HG03342 (cell line): ENCODE results near the gene KATNAL2.
"Not testable (repeated sequence)": the region's sequence is repeated elsewhere in the genome, so short reads cannot be mapped to it uniquely, and the experiment has no call there.

ENCODE experiments used
- ATAC-seq: cut with Tn5 transposase; IDR thresholded peaks from one replicate; pipeline ENCODE4 v1.9.1; 2021; ENCODE audit warnings: mild to moderate bottlenecking, moderate library complexity; ENCODE audit not compliant: unreplicated experiment

The KATNAL2 gene

DNA sequence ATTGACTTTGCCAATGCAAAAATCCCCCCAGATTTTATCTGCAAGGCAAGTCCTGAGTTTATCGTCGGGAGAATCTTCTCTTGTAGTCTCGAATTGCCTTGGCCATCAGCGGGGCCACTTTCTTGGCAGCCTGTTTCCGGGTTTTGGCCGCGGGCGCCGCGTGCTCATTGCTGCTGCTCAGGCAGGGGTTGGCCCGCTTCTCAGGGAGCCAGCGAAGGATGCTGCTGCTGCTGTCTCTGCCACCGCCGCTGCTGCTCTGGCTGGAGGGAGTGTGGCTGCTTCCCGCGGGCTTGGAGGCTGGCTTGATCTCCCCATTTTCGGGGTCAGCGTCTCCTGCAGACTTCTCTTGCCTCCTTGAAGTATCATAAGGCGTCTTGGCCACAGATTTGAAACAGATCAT, 115.5 kb downstream of the KATNAL2 start:
- ATAC-seq, result no peak

DNA sequence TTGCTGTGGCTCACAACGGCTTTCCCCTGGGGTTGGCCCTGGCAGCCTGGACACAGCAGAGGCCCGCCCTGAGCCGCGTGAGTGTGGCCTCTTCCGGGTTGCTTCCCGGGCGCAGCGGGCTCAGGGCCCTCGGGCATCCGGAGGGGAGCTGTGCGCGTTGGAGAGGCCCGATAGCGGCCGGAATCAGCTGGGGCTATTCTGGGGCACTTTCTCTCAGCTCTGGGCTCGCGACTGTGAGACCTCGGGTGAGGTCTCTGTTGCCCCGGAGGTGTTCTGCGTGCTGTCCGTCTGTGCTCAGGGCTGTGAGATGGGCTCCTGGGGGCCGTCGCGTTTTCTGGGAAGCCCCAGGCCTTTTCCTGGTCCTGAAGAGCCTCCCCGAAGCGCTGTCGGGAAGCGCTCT, 117.2 kb downstream of the KATNAL2 start:
- not testable (repeated sequence) for ATAC-seq

DNA sequence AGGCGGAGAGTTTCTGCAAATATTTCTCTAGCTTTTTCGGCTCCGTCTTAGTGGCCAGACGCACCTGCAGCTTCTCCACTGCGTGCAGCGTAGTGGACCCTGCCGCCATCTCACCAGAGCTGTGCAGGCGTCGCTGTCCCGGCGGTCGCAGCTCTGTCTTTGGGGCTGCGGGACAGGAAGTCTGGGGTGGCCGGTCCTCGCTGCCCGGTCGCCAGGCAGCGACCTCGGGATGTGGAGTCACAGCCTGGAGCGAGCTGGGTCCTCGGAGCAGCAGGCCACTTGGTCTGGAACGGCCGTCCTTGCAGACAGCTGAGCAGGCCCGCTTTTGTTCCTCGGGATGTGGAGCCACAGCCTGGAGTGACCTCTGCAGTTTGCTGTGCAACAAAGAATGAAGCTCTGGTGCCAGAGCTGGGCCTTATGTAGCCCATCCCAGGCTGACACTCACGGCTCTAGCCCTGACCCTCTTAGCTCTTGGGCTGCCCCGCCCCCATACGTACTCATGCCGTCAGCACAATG, 117.8 kb downstream of the KATNAL2 start, which contains the start of gene ELOA2:
ELOA2 (minus strand) TSS at position 466 of the 516 bp plus-strand sequence; CDS start at position 109, 357 bp downstream.
- ATAC-seq, result no peak

DNA sequence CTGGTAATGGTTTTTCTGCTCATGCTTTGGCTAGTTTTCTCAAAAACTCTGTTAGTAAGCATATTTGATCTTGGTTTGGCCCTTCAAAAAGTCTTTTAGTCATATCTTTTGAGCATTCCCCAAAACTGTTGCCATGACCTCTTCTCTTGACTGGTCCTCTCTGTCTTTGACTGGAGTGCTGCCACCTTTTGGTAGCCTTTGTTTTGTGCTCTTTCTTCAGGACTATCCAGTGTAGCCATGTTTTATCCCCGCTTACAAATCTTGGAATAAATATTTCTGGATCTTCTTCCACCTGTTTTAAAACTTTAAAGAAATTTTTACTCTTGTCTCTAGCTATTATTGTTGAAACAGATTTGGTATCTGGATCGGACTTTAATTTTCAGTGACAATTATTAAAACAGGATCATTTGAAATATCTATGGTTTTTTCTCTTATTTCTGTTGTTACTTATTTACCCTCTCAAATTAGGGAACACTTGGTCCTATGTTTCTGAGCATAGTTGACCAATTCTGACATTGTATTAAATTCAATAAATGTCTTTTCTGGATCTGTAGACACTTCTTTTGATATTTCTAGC, 119.0 kb downstream of the KATNAL2 start:
- ATAC-seq, result no peak

DNA sequence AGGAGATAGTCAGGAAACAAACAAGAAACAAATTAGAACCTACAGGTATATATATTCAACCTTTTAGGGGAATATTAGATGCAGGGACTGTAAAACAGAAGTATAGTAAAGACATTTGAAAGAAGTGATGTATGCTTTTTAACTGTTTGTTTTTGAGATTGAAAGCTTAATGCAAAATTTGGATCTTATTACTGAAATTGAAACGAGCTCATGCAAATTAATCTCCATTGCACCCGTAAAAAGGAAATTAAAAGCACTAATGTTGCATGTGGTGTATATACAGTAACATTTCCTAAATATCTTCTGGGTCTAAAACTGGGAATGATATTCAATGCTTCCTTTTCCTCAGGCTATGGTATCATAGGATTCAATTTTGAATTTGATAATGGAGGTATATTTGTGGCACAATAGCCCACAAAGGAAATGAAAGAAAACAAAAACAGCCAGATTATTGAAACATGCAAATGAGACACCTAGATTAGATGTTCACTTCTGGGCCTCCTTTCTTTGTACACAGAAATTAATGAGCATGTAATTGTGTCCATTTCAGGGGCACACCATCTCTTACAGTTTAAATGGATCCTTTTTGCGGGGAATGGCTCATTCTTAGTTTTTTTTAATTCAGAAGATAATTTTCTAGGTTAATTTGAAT, 119.7 kb downstream of the KATNAL2 start:
- no peak for ATAC-seq

DNA sequence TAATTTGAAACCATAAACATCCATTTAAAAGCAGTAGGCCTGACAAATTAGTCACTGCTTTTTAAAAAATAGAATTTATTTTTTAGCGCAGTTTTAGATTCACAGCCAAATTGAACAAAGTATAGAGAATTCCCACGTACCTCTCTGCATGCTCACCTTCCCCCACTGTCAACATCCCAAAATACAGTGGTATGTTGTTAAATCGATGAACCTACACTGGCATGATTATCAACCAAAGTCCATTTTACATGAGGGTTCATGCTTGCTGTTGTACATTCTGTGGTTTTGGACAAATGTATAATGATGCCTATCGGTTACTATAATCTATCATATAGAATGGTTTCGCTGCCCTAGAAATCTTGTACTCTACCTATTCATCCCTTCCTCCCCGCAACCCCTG, 123.6 kb downstream of the KATNAL2 start:
- no peak for ATAC-seq

DNA sequence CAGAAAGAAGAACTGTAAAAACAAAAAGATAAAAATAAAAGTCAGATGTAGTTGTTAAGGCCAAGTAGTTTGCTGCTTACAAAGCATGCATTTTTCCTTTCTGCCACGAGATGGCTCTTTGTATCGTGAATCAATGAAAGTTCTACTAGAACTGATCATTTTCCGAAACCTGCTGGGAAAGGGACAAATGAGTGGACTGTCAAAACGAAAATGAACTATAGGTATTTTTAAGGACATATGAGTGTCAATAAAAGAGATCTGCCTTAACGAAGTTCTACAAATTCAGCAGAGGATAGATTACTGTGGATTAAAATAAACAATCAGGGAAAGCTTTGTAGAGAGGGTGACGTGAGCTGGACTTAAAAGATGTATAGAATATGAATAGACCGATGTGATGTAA, 133.1 kb downstream of the KATNAL2 start:
- no peak for ATAC-seq

DNA sequence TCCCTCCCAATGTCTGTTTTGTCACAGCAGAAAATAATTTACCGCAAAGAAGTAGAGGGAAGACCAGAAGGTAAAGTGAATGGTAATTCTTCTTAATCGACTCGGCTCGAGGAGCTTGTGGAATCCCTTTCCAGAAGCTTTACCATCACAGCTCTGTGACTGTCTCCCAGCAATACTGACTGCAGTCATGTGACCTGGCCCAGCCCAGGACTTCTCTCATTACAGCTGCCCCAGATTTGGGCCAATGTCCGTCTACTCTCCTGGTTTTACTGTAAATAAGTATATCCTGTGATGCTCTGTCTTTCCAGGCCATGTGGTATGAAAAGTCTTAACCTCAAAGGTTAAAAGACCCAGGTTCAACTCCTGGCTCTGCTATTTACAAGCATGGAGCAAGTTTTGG, 137.0 kb downstream of the KATNAL2 start:
- no peak for ATAC-seq

DNA sequence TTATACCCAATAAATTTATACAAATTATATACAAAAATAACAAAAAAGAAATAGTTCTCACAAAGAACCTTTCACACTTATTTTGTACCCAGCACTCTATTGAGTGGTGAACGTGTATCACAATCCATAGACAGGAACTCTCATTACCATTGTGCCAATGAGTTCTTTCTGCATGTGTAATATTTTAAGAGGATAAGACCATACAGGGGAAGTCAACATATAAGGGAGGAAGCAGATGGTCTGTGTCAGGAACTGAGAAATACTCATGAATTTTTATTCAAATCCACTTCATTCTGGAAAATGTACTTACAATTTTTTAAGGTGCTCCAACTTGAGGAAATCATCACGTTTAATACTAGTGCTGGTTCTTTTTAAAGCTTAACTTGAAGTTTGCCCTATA, 145.1 kb downstream of the KATNAL2 start:
- ATAC-seq, result no peak

DNA sequence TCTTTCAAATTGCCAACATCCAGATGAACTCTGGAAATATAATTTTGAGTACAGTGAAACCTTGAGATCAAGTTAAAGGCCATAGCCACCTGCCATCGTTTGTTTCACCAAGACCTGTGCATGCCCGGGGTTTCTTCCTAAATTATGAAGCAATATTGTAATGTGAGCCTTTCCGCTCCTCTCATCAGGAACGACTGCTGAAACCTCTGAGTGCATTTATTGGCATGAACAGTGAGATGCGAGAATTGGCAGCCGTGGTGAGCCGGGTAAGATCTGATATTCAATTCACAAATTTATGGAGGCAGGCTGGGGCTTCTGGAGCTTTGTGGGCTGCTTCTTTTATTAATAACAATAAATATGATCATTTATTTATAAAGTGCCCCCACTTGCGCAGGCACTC, 145.7 kb downstream of the KATNAL2 start:
- no peak for ATAC-seq

DNA sequence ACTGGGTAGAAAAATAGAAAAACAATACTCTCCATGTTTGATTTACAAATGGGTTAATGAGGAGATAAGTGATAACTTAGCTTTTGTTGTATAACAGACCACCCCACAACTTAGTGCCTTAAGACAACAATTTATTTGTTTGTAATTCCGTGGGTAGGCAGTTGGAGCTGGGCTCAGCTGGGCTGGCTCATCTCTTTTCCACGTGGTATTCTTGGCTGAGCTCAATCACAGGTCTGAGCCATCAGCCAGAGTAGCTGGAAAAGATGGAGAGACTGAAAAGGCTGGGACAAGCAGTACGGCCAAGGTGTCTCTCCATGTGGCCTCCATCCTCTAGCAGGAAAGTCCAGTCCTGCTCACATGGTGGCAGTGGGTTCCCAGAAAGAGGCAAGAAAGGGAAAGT, 150.2 kb downstream of the KATNAL2 start:
- ATAC-seq, result no peak

DNA sequence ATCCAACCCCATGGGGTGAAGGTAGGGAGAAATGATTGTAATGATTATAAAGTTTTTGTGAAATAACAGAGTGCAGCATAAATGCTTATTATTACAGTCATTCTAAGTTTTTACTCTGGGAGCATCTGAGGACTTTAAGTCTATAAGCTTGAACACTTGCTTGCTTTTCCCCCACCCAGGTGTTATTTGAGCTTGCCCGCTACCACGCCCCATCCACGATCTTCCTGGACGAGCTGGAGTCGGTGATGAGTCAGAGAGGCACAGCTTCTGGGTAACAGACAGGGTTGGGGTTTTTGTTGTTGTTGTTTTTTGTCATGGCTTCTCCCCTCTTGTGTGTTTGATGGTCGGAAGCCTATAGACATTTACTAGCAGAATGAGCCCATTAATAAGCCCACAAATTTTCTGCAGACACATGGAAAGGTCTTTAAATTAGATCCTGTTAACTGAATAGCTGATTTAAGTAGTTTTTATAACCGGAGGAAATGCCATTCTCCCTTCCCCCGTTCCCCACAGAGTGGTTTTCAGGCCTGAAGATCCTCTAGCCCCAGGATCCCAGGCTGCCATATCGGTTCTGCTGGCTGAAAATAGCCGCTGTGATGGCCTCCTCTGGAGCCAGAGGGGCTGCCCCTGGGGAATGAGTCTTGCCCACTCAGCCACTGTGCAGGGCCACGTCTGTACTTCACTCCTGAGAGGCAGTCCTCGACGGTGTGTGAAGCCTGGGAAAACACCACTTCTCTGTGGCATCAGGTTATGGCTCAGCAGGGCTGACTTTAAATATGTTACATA, 157.9 kb downstream of the KATNAL2 start:
- ATAC-seq, result no peak

DNA sequence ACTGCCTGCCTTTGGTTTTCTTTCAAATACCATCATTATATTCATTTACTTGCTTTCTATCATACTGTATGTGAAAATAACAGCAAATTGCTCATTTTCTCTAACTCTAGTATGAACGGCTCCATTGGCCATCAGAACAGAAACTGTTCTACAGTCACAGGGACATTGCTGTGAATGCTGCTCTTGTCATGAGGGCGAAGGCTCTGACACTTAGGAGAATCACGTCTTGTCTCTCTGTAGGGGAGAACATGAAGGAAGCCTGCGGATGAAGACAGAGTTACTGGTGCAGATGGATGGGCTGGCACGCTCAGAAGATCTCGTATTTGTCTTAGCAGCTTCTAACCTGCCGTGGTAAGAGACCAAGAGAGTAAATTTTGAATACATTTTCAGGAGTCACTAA, 159.7 kb downstream of the KATNAL2 start:
- ATAC-seq, result no peak

DNA sequence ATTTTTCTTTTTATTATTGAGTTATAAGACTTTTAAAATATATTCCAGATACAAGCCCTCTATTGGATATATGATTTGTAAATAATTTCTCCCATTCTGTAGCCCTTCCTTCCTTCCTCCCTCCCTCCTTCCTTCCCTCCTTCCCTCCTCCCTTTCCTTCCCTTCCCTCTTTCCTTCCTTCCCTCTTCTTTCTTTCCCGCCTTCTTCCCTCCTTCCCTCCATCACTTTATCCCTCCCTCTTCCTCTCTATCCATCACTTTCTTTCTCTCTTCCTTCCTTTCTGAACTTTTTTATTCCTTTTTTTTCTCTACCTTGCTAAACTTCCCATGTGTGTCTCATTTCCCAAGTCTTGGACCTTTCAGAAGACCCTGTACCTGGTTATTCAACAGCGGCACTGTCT, 163.5 kb downstream of the KATNAL2 start:
- ATAC-seq, result no peak

DNA sequence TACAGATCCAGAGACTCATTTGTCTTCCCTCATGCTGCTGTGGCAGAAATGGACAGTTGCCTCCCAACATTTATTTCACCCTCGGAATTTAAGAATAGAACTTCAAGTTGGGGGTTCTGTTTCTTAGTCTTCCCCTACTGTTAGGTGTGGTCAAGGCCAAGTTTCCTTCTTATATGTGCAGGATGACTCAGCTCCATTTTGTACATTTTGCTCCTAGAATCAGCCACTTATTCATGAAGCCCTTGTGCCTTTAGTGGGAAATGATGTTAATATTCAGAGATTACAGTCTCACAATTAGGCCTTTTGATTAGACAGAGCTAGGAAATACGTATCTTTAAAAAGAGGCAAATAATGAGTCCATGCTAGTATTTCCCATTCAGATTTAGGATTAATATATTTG, 164.2 kb downstream of the KATNAL2 start:
- no peak for ATAC-seq

DNA sequence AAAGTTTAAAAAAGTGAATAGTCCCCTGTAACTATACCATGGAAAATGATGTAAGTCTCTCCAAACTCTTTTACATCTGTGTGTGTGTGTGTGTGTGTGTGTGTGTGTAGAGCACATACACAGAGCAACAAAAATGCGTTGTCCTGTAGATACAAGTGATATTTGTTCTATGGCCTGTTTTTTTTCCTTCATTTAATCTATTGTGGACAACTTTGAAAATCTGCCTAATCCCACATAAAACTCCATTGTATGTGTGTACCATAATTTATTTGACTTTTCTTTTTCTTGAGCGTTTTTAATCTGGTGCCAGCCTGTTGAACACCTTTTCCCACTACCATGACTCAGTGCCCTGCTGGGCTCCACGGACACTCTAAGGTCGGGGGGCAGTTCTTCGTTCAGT, 170.3 kb downstream of the KATNAL2 start:
- ATAC-seq, result no peak

DNA sequence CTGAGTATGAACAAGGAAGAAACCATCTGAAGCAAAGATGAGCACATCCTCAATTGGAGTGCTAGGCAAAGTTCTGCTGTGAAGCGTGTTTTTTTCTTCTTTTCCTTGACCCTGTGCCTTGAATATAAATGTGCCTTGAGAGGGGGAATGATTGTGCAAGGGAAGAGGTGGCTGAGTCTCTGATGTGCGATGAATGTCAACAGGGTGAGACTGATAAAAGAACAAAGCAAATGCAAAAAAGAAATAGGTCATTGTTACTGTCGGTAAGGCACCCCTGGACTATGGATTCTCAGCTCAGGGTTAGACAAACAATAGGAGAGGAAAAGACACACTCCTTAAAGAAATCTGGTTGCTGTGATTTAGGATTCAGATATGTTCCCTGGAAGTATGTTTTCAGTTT, 178.4 kb downstream of the KATNAL2 start:
- no peak for ATAC-seq

DNA sequence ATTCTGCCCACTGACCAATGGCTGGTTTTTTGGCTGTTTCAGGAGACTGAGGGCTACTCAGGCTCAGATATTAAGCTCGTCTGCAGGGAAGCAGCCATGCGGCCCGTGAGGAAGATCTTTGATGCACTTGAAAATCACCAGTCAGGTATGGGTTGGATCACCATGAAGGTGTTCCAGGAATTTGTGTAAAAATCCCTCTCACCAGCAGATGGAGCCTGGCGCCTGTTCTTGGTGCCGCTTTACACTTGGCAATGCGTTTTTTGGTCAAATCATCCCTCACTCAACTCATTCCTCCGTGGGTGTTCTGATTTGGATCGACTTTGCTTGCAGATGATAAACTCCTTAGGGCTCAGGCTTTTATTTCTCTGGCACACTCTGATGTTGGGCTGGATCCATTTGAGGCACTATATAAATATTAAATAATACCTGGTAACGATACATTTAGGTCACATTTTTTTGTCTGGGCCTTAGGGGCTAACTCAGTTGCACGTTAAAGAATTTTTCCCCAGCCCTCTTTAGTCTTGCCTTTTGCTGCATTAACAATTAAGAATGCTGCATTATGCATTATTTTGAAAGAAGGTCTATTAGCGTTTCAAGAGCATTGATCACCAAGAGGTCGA, 182.9 kb downstream of the KATNAL2 start:
- no peak for ATAC-seq

DNA sequence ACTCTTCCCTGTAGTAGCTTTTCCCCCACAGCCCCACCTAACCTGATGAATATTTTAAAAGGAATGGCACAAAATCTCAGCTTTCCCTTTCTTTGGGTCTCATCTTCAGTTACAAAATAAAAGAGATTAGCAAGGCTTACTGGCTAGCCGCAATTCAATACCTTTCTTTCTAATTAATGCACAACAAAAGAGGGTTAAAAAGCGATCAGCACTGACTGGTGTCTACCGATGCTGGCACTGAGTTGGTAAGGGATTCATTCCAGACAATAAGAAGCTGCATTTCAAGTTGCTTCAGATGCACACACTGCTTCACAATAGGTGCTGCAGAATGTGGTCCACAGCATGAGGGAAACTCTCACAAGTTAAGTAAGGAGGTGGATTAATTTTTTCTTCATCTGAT, 191.0 kb downstream of the KATNAL2 start:
- ATAC-seq, result no peak

DNA sequence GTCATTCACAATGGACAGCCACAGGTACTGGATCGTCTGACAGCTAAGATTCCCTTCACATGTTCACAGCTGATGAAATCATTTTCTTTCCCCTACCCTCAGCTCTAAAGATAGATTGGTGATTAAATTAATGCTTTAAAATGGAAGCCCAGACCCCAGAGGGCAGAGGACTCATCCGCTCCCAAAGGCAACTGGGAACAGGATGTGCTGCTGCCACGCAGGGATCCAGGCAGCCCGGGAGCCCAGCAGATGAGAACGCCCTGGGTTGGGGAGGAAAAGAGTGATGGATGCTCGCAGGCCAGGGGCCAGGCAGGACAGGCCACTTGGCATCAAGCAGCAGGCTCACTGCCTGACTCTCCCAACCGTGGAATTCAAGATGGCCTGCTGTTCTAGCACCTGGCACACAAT, 191.6 kb downstream of the KATNAL2 start:
- no peak for ATAC-seq

DNA sequence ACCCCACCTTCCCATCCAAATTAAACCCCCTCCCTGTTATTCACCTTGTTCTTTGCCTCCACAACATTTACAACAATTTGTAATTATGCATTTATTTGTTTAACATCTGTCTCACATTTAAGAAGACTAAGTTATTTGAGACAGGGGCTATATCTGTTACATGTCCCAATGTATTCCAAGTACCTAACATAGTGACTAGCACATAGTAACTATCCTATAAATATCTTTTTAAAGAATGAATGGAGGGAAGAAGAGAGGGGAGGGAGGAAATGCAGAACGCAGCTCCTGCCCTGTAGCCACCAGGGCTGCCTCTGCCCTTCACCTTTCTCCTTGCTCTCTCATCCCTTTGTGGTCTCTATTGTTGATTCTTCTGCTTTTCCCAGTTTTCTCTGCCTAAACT, 192.3 kb downstream of the KATNAL2 start:
- no peak for ATAC-seq
